Adrenal gland (tissue), 12 donors: ENCODE measurements around the gene STAT3. TPM values are rescaled to one million over a fixed set of nuclear protein-coding genes. Genes with fewer than 3 reads are reported as not detected.

ENCODE experiments used
- DNase-seq, 7 donors: peaks; one replicate each; pipeline ENCODE4 v3.0.0-alpha.2; 2019 to 2020
- H3K27ac ChIP-seq, 5 donors: fragments of 200-600 bp; sonication (generic) in 4 of 5; 1 replicate in 3 of 5; 2 replicates in 2 of 5; pipeline versions ENCODE4 v1.5.1 to v1.8.0; 2016 to 2020; ENCODE audit warnings: mild to moderate bottlenecking in 1 of 5
- H3K27me3 ChIP-seq: fragments of 200-600 bp; 2 replicates; pipeline ENCODE4 v1.8.0; 2021
- H3K36me3 ChIP-seq, 2 donors: fragments of 200-600 bp; replicated peaks in 1 of 2; 1 replicate in 1 of 2; 2 replicates in 1 of 2; pipeline versions ENCODE4 v1.5.1 to v1.8.0; 2018 to 2022
- H3K4me1 ChIP-seq, 2 donors: fragments of 200-600 bp; replicated peaks in 1 of 2; 1 replicate in 1 of 2; 2 replicates in 1 of 2; pipeline versions ENCODE4 v1.5.1 to v1.8.0; 2018 to 2021
- H3K4me3 ChIP-seq, 4 donors: fragments of 200-600 bp; sonication (generic) in 3 of 4; one replicate each; pipeline ENCODE4 v1.5.1; 2016 to 2018
- H3K9me3 ChIP-seq, 3 donors: fragments of 200-600 bp; sonication (generic) in 1 of 3; replicated peaks in 1 of 3; 1 replicate in 2 of 3; 2 replicates in 1 of 3; pipeline versions ENCODE4 v1.5.1 to v1.8.0; 2016 to 2021
- CTCF ChIP-seq, 6 experiments: fragments of 450-650 bp in 4 of 6; fragments of 200-600 bp in 2 of 6; sonication (generic) in 1 of 6; IDR thresholded peaks; 1 replicate in 5 of 6; 2 replicates in 1 of 6; pipeline versions ENCODE4 v1.5.1 to v1.8.0; 2016 to 2021; ENCODE audit warnings: antibody characterized with exemption in 6 of 6, mild to moderate bottlenecking in 2 of 6, moderate library complexity in 1 of 6
- POLR2A ChIP-seq, 2 donors: fragments of 450-650 bp; IDR thresholded peaks; one replicate each; pipeline ENCODE4 v1.6.1; 2017; ENCODE audit warnings: antibody characterized with exemption in 2 of 2, mild to moderate bottlenecking in 2 of 2, moderate library complexity in 1 of 2
- WGBS, 4 donors: extraction: QIAGEN DNeasy Blood & Tissue Kit in 2 of 4; methylation state at CpG; one replicate each; pipeline versions ENCODE4 v1.1.5 to v1.1.7; 2013 to 2017; 5-methylcytosine and 5-hydroxymethylcytosine counted together
- intact Hi-C, 2 donors: fragments of 100-400 bp; cut with DNase I; formaldehyde crosslinking; loops; one replicate each; pipeline versions ENCODE4 v1.14.1 to v1.15.0; 2022 to 2023
- polyA plus RNA-seq, 3 donors: library from polyadenylated mRNA; stranded (reverse); fragments of 200-250 nt in 2 of 3; fragments of 350-450 nt in 1 of 3; fragmentation: Illumina TruSeq in 1 of 3; extraction: RNeasy Lipid Tissue Mini Kit (QIAGEN cat#74804) in 1 of 3; gene quantifications; one replicate each; pipeline ENCODE4 v1.2.3, GENCODE V29; 2013 to 2014
- total RNA-seq, 9 donors: library from RNA; depleted of rRNA in 4 of 9; stranded (reverse); fragments of >200 nt in 4 of 9; fragments of 120-200 nt in 1 of 9; fragmentation: NEBNext Ultra II Directional in 1 of 9; extraction: Animal tissue kit (Norgen Biotek cat#: 25700) in 1 of 9; gene quantifications; one replicate each; pipeline versions ENCODE4 v1.1.0 to v1.2.4, GENCODE V29; 2013 to 2023
- donor health status: healthy with polysubstance abuse.
- donor health status: Bipolar disorder and iron deficiency.
- donor health status: DM: yes; HTN: yes; CAD: no.
- donor health status: DM: no; HTN: no; CAD: no.
- donor health status: DM: no; HTN: no; CAD: no.
- donor health status: DM: yes; HTN: yes; CAD: no.

Gene STAT3
- total and polyA plus RNA-seq, 12 donors = 31.0 to 282 (median 160) TPM

GRCh38 chr17:42408061-42408460, 19.8 kb upstream of the STAT3 start:
- intact Hi-C loops = loop anchor here in 1 of 2 donors (10.0 kb wide), 1 partner anchor 183 kb away; no protein-coding TSS in a partner anchor
- DNase-seq = no peak
- Histone ChIP-seq H3K4me3 (no peak overlapping the region), H3K9me3 (no peaks in the 10 kb centered on the region), H3K27me3 (no peaks in the 10 kb centered on the region), H3K27ac (peak overlapping the region in 3 of 5 donors; percentile 54 to 78 (median 72)), H3K4me1 (peaks cover 33 to 47% of the 10 kb centered on the region in 2 donors), H3K36me3 (peaks cover 0 to 19% of the 10 kb centered on the region in 2 donors)
- TF ChIP-seq CTCF (IDR thresholded peaks at IDR 0.05) (no peak), POLR2A (IDR thresholded peaks at IDR 0.05) (no peak)
- WGBS, 4 donors = 65 to 79% (median 72%) methylated on average over 2 of the region's 2 CpGs

- Histone ChIP-seq H3K27me3 (no peaks in the 10 kb centered on the region), H3K36me3 (peaks cover 0 to 22% of the 10 kb centered on the region in 2 donors), H3K4me3 (no peak overlapping the region), H3K27ac (peak overlapping the region in 4 of 5 donors; percentile 50 to 78 (median 68)), H3K4me1 (peaks cover 33 to 47% of the 10 kb centered on the region in 2 donors), H3K9me3 (no peaks in the 10 kb centered on the region)
- intact Hi-C loops = loop anchor here in 1 of 2 donors (10.0 kb wide), 1 partner anchor 183 kb away; no protein-coding TSS in a partner anchor
- DNase-seq = peak; percentile 88 to 97 (median 95)
- WGBS, 4 donors = 8 to 30% (median 22%) methylated on average over 2 of the region's 2 CpGs
- no peak for TF ChIP-seq CTCF (IDR thresholded peaks at IDR 0.05)
- peak in 1 of 2 donors; percentile 31 for TF ChIP-seq POLR2A (IDR thresholded peaks at IDR 0.05)
Measured at GRCh38 chr17:42407289-42407836, 19.1 kb upstream of the STAT3 start.

- peak in 3 of 7 donors; percentile 40 to 73 (median 46) for DNase-seq
- intact Hi-C loops = loop anchor here in 1 of 2 donors (10.0 kb wide), 1 partner anchor 182 kb away; no protein-coding TSS in a partner anchor
- Histone ChIP-seq H3K27ac (peak overlapping the region in 4 of 5 donors; percentile 50 to 78 (median 68)), H3K4me3 (no peak overlapping the region), H3K4me1 (peaks cover 33 to 47% of the 10 kb centered on the region in 2 donors), H3K9me3 (no peaks in the 10 kb centered on the region), H3K36me3 (peaks cover 0 to 22% of the 10 kb centered on the region in 2 donors), H3K27me3 (no peaks in the 10 kb centered on the region)
- WGBS, 4 donors = 51 to 57% (median 53%) methylated on average over 5 of the region's 5 CpGs
- TF ChIP-seq CTCF (IDR thresholded peaks at IDR 0.05) (no peak), POLR2A (IDR thresholded peaks at IDR 0.05) (no peak)
Measured at GRCh38 chr17:42406615-42407288, 18.5 kb upstream of the STAT3 start.

- intact Hi-C loops = loop anchor here in 1 of 2 donors (2.0 to 10.0 kb wide), 2 partner anchors 83 to 181 kb away; no protein-coding TSS in a partner anchor
- peak; percentile 77 to 94 (median 84) for DNase-seq
- H3K4me3 ChIP-seq = no peak overlapping the region
- H3K27me3 ChIP-seq = no peaks in the 10 kb centered on the region
- TF ChIP-seq CTCF (IDR thresholded peaks at IDR 0.05) (peak; percentile 69 to 95 (median 86)), POLR2A (IDR thresholded peaks at IDR 0.05) (no peak)
- peaks cover 33 to 47% of the 10 kb centered on the region in 2 donors for H3K4me1 ChIP-seq
- WGBS, 4 donors = 16 to 39% (median 36%) methylated on average over 14 to 26 of the region's 26 CpGs
- no peaks in the 10 kb centered on the region for H3K9me3 ChIP-seq
- peak overlapping the region in 3 of 5 donors; percentile 63 to 78 (median 72) for H3K27ac ChIP-seq
- H3K36me3 ChIP-seq = peaks cover 0 to 22% of the 10 kb centered on the region in 2 donors
Measured at GRCh38 chr17:42405963-42406495, 17.8 kb upstream of the STAT3 start.
